Small intestine (tissue), 7 donors: ENCODE measurements around the gene NXPE4. TPM values are rescaled to one million over a fixed set of nuclear protein-coding genes. Genes with fewer than 3 reads are reported as not detected.
A peak's percentile ranks its signal among the peaks of the same experiment; 100 is the strongest.

ENCODE experiments used
- DNase-seq, 2 donors: peaks; one replicate each; pipeline versions ENCODE4 v3.0.0 to v3.0.0-alpha.2; 2013
- FAIRE-seq: peaks from 2 replicates; lab custom pipeline; 2012; peaks lifted over from hg19 to GRCh38; lab: Jason Lieb, UNC
- H3K27ac ChIP-seq, 3 donors: one replicate each; pipeline ENCODE4 v1.5.1; 2013; ENCODE audit warnings: low read length in 2 of 3, mild to moderate bottlenecking in 2 of 3, control low read depth in 1 of 3, inconsistent platforms in 1 of 3, low read depth in 1 of 3, moderate library complexity in 1 of 3
- H3K27me3 ChIP-seq, 3 donors: one replicate each; pipeline ENCODE4 v1.6.1; 2013; ENCODE audit warnings: low read length in 3 of 3, inconsistent platforms in 1 of 3; ENCODE audit not compliant: control insufficient read depth in 3 of 3, insufficient read depth in 3 of 3
- H3K36me3 ChIP-seq, 3 donors: one replicate each; pipeline ENCODE4 v1.6.1; 2013; ENCODE audit warnings: low read length in 3 of 3, inconsistent platforms in 1 of 3, low read depth in 1 of 3, mild to moderate bottlenecking in 1 of 3, moderate library complexity in 1 of 3; ENCODE audit not compliant: control insufficient read depth in 3 of 3, insufficient read depth in 2 of 3
- H3K4me1 ChIP-seq, 3 donors: one replicate each; pipeline ENCODE4 v1.6.1; 2013; ENCODE audit warnings: low read length in 2 of 3, inconsistent platforms in 1 of 3, low read depth in 1 of 3, mild to moderate bottlenecking in 1 of 3, moderate library complexity in 1 of 3; ENCODE audit not compliant: control insufficient read depth in 3 of 3, insufficient read depth in 2 of 3
- H3K4me3 ChIP-seq, 3 donors: one replicate each; pipeline ENCODE4 v1.5.1; 2013; ENCODE audit warnings: low read length in 3 of 3, control low read depth in 1 of 3, inconsistent platforms in 1 of 3, low read depth in 1 of 3, mild to moderate bottlenecking in 1 of 3, moderate library complexity in 1 of 3
- H3K9me3 ChIP-seq, 2 donors: one replicate each; pipeline ENCODE4 v1.6.1; 2013; ENCODE audit warnings: low read depth in 1 of 2, low read length in 1 of 2; ENCODE audit not compliant: control insufficient read depth in 2 of 2, insufficient read depth in 1 of 2
- WGBS, 3 donors: extraction: QIAGEN DNeasy Blood & Tissue Kit; methylation state at CpG; one replicate each; pipeline ENCODE4 v1.1.7; 2013; 5-methylcytosine and 5-hydroxymethylcytosine counted together
- polyA plus RNA-seq, 4 donors: library from polyadenylated mRNA; stranded (reverse) in 3 of 4; unstranded in 1 of 4; fragments of 200-250 nt in 3 of 4; fragments of 120-200 nt in 1 of 4; gene quantifications; one replicate each; pipeline versions ENCODE4 v1.2.1 to v1.2.3, GENCODE V29; 2013
- donor health status: healthy with polysubstance abuse.
- donor health status: control.
- donor health status: control.
- donor health status: Bipolar disorder and iron deficiency.
- donor health status: healthy.

The NXPE4 gene
- polyA plus RNA-seq, 4 donors, result 0.03 to 0.04 TPM; not detected in 2

DNA sequence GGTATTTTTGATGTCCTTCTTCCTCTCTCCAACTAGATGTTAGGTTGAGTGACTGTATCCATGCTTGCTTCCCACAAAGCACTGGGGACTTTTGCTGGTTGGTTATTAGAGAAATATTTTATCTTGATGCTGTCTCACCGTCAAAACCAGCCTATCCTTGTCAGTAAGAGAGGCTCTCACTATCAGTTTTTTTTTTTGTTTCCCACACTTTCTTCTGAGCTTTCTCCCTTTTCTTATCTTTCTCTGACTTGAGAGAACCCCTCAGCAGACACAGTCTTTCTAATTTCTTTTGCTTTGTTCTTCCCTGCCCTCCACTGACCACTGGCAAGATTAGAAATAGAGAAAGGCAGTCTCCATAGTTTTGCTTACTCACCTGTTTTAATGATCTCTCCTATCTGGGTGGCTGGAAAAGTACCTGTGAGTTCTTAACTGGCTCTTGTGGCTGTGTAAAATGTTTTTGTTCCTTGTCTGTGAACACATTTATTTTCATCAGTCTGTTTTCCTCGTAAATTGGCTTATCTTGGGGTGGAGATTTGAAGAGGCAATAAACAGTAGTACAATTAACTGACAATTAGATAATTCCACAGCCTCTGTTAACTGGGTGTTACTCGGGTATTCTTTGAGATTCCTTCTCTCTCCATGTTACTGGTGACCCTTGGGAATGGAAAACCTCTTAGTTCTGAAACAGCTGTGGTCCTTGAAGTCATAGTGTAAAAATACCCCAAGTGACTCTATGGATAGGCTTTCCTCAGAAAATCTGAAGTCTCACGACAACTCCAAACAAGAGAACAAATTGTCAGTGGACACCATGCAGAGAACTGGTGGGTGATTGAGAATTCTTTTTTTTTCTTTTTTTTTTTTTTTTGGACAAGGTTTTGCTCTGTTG lies 35.9 kb downstream of the NXPE4 start, which contains the start of gene NXPE1:
TSS of gene NXPE1 (minus strand) at position 457 of the 886 bp plus-strand sequence. CDS start 8,680 bp downstream, outside the sequence.
- 39 to 54% (median 41%) methylated on average over 4 of the region's 4 CpGs for WGBS, 3 donors
- H3K27me3 ChIP-seq, result no peaks in the 10 kb centered on the region
- H3K4me3 ChIP-seq, result peak within 1 kb of the TSS in 1 of 3 donors; percentile 41
- no peak for FAIRE-seq
- no peaks in the 10 kb centered on the region for H3K36me3 ChIP-seq
- H3K4me1 ChIP-seq, result no peaks in the 10 kb centered on the region
- H3K9me3 ChIP-seq, result no peaks in the 10 kb centered on the region
- H3K27ac ChIP-seq, result no peak within 1 kb of the TSS
- DNase-seq, result peak; percentile 6 to 15

DNA sequence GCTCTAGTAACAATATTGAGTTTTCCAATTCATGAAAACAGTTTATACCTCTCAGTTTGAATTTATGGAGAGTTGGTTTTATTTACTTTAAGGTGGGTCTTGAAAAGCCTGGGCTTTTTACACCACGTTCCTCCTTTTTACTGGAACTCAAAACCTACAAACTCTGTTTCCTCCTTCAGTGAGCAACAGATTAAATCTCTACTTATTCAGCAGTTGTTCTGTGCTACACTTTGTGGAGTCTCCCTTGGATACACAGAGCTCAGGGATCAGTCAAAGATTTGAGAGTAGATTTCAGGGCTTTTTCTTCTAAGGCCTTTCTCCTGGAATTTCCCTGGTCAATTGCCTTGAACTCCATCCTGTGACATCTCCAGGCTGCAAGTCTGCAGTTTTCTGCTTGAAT lies 39.5 kb downstream of the NXPE4 start:
- 20 to 28% (median 21%) methylated on average over 1 of the region's 1 CpG for WGBS, 3 donors
- Histone ChIP-seq H3K27ac (no peak overlapping the region), H3K27me3 (no peaks in the 10 kb centered on the region), H3K4me1 (no peaks in the 10 kb centered on the region), H3K4me3 (no peak overlapping the region), H3K36me3 (no peaks in the 10 kb centered on the region), H3K9me3 (no peaks in the 10 kb centered on the region)
- FAIRE-seq, result no peak
- DNase-seq, result no peak

DNA sequence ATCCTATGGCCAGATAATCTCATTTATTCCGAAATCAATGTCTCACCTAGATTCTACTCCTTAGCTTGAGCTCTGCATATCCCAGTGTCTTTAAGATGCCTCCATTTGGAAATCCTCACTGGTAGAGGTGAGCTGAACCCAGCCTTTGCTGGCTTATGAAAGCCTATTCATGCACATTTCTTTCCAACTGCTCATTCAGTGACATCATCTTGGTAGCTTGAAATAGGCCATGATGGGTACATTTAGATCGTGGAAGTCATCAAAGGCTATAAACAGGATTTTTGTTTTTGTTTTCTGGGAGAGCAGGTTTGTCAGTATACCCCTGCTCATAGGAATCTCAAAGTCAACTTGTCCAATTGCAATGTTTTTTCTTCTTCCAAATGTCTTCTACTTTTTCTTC lies 41.9 kb downstream of the NXPE4 start:
- 79 to 81% (median 80%) methylated on average over 2 of the region's 2 CpGs for WGBS, 3 donors
- FAIRE-seq, result no peak
- Histone ChIP-seq H3K36me3 (no peaks in the 10 kb centered on the region), H3K4me3 (no peak overlapping the region), H3K27ac (no peak overlapping the region), H3K9me3 (no peaks in the 10 kb centered on the region), H3K4me1 (no peaks in the 10 kb centered on the region), H3K27me3 (no peaks in the 10 kb centered on the region)
- DNase-seq, result no peak

DNA sequence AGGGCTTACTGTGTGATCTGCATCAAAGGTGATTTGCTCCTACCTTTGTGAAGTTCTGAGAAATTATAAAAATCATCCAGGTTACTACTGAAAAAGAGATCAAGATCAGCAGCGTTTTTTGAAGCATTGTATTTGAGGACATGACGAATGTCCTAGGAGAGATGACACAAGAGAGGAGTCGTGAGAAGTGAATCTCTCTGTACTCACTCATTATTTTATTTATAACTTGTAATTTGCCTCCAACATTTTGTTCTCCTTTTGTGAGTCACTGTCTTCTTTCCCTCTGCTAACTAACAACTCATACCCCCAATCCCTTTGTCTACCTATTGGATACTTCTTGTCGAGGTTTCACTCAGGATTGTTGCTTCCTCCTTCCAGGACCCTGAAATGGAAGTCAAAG lies 44.5 kb downstream of the NXPE4 start:
- no peak for DNase-seq
- no peaks in the 10 kb centered on the region for H3K9me3 ChIP-seq
- 85 to 93% (median 87%) methylated on average over 4 of the region's 4 CpGs for WGBS, 3 donors

DNA sequence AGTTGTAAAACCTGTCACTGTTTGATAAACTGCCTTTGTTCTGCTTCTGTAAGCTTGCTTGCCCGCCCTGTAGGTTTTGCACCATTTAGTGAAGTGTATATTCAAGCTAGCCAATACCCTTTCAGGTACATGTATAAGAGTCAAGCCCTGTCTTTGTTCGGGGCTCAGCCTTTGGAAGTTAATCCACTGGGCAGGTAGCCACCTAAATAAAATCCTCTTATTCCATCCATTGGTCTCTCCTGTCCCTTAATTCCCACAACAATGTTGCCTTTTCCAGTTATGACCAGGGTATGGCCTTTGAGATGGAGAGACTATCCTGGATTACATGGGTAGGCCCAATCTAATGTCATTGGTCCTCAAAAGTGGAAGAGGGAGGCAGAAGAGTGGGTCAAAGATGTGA lies 69.9 kb downstream of the NXPE4 start:
- no peak for FAIRE-seq
- no peaks in the 10 kb centered on the region for H3K27me3 ChIP-seq
- H3K27ac ChIP-seq, result no peak overlapping the region
- DNase-seq, result no peak
- H3K36me3 ChIP-seq, result no peaks in the 10 kb centered on the region
- H3K9me3 ChIP-seq, result peaks cover 2 to 12% of the 10 kb centered on the region in 2 donors
- H3K4me3 ChIP-seq, result no peak overlapping the region
- 55 to 70% (median 67%) methylated on average over 2 of the region's 2 CpGs for WGBS, 3 donors
- no peaks in the 10 kb centered on the region for H3K4me1 ChIP-seq

More for the DNA sequence above, 44.5 kb downstream of the NXPE4 start:
- Histone ChIP-seq H3K36me3 (no peaks in the 10 kb centered on the region), H3K4me3 (no peak overlapping the region), H3K4me1 (no peaks in the 10 kb centered on the region), H3K27ac (no peak overlapping the region), H3K27me3 (no peaks in the 10 kb centered on the region)
- no peak for FAIRE-seq

DNA sequence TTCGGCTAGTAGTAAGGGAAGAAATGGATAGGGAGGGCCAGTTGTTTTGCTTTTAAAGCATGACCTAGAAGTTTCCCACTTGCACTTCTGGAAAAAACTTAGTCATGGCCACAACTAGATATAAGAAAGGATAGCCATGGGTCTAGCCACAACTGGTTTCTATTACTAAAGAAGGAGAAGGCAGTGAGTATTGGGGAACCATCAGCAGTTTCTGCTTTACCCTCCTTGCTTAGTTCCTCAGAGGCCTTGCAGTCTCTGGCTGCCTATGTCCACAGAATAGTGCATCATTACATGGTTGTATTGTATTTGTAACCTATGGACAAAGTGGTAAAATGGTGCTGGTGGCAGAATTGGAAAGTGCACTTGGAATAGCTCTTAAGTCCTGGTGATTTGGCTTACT lies 71.5 kb downstream of the NXPE4 start:
- Histone ChIP-seq H3K4me3 (no peak overlapping the region), H3K9me3 (peaks cover 2 to 12% of the 10 kb centered on the region in 2 donors), H3K27me3 (no peaks in the 10 kb centered on the region), H3K27ac (no peak overlapping the region), H3K4me1 (no peaks in the 10 kb centered on the region), H3K36me3 (no peaks in the 10 kb centered on the region)
- 79 to 95% (median 91%) methylated on average over 1 of the region's 1 CpG for WGBS, 3 donors
- DNase-seq (no peak), FAIRE-seq (no peak)

DNA sequence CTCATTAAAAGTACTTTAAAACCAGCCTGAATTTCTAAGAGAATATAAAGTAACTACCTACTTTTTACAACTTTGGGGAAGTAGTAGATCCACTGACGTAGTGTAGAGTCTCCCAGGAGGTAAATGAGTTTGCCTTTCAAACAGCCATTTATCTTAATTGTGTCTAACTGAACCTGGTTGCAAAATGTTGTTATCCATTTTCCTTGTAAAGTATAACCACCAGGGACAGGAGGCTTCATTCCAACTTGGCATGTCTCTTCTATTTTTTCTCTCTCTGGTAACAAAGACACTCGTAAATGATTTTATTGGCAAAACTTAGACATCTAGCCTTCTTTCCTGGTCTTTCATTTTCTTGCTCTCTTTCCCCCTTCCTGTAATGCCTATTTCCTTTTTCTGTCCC lies 72.8 kb downstream of the NXPE4 start:
- FAIRE-seq (no peak), DNase-seq (no peak)
- Histone ChIP-seq H3K4me3 (no peak overlapping the region), H3K4me1 (no peaks in the 10 kb centered on the region), H3K36me3 (no peaks in the 10 kb centered on the region), H3K27ac (no peak overlapping the region), H3K9me3 (peaks cover 2 to 12% of the 10 kb centered on the region in 2 donors), H3K27me3 (no peaks in the 10 kb centered on the region)
- WGBS, 3 donors, result 46 to 59% (median 51%) methylated on average over 2 of the region's 2 CpGs
